ENCODE results near the gene TXNL4A.

Gene TXNL4A

GRCh38 chr18:79991494-79991893 is 3.1 kb upstream of the TXNL4A start:
- DNase-seq (ENCODE audit: low read depth): no peak

- DNase-seq (ENCODE audit: low read depth): no peak
Observed at GRCh38 chr18:79989195-79989497, 783 bp upstream of the TXNL4A start.

- peak; percentile 57 for DNase-seq (ENCODE audit: low read depth)
Observed at GRCh38 chr18:79988071-79988450, 302 bp downstream of the TXNL4A start.

- DNase-seq (ENCODE audit: low read depth): no peak
Observed at GRCh38 chr18:79987566-79987965, 797 bp downstream of the TXNL4A start.

GRCh38 chr18:79986726-79987125 is 1.6 kb downstream of the TXNL4A start:
- DNase-seq (ENCODE audit: low read depth): no peak

- no peak for DNase-seq (ENCODE audit: low read depth)
Observed at GRCh38 chr18:79985172-79985571, 3.2 kb downstream of the TXNL4A start.

- no peak for DNase-seq (ENCODE audit: low read depth)
Observed at GRCh38 chr18:79983793-79984192, 4.6 kb downstream of the TXNL4A start.

GRCh38 chr18:79983253-79983652 is 5.1 kb downstream of the TXNL4A start:
- no peak for DNase-seq (ENCODE audit: low read depth)

GRCh38 chr18:79982736-79983135 is 5.6 kb downstream of the TXNL4A start:
- no peak for DNase-seq (ENCODE audit: low read depth)

GRCh38 chr18:79980585-79980984 is 7.8 kb downstream of the TXNL4A start:
- no peak for DNase-seq (ENCODE audit: low read depth)

GRCh38 chr18:79979843-79980242 is 8.5 kb downstream of the TXNL4A start:
- no peak for DNase-seq (ENCODE audit: low read depth)

- DNase-seq (ENCODE audit: low read depth): no peak
Observed at GRCh38 chr18:79975985-79976680, 12.2 kb downstream of the TXNL4A start.

- DNase-seq (ENCODE audit: low read depth): no peak
Observed at GRCh38 chr18:79975043-79975442, 13.3 kb downstream of the TXNL4A start.

GRCh38 chr18:79974025-79974654 is 14.2 kb downstream of the TXNL4A start:
- DNase-seq (ENCODE audit: low read depth): no peak

GRCh38 chr18:79973517-79973916 is 14.8 kb downstream of the TXNL4A start:
- DNase-seq (ENCODE audit: low read depth): no peak

GRCh38 chr18:79972720-79973119 is 15.6 kb downstream of the TXNL4A start:
- no peak for DNase-seq (ENCODE audit: low read depth)

- no peak for DNase-seq (ENCODE audit: low read depth)
Observed at GRCh38 chr18:79971986-79972385, 16.4 kb downstream of the TXNL4A start.

- no peak for DNase-seq (ENCODE audit: low read depth)
Observed at GRCh38 chr18:79971211-79971952, 17.0 kb downstream of the TXNL4A start.

GRCh38 chr18:79970419-79971133 is 17.8 kb downstream of the TXNL4A start:
- DNase-seq (ENCODE audit: low read depth): no peak

- no peak for DNase-seq (ENCODE audit: low read depth)
Observed at GRCh38 chr18:79965119-79965902, 23.1 kb downstream of the TXNL4A start.

- peak; percentile 71 for DNase-seq (ENCODE audit: low read depth)
Observed at GRCh38 chr18:79964330-79965118, 23.8 kb downstream of the TXNL4A start, which contains the start of gene HSBP1L1. TSS of gene HSBP1L1 (plus strand) at chr18:79964643. CDS start at chr18:79964736, 93 bp downstream.

Data from activated T-cell treated with anti-CD3 and anti-CD28 coated beads for 48 hours (primary cell).